Activated T-helper 1 cell treated with anti-CD3 and anti-CD28 coated beads, Interleukin-12 subunit alpha, Interleukin-12 subunit beta, Interleukin-2, Interleukin-4 antibody, amounts not matched to agents 30 ng/mL and 10 ng/mL and 1 ng/mL, durations not matched to agents 14 hours and 24 hours and 36 hours (primary cell): ENCODE results near the gene LRRC74B. TPM values are rescaled to one million over a fixed set of nuclear protein-coding genes. Genes with fewer than 3 reads are reported as not detected.

ENCODE experiments used
- DNase-seq: peaks from one replicate; pipeline ENCODE4 v3.0.0; 2021; ENCODE audit warnings: low spot score
- H3K27ac Mint-ChIP-seq: one replicate; pipeline ENCODE4 v1.8.0; 2021; ENCODE audit warnings: mild to moderate bottlenecking, mixed read lengths
- H3K27me3 Mint-ChIP-seq: one replicate; pipeline ENCODE4 v1.8.0; 2022; ENCODE audit warnings: mild to moderate bottlenecking, moderate library complexity, mixed read lengths; ENCODE audit not compliant: insufficient read depth
- H3K36me3 Mint-ChIP-seq: one replicate; pipeline ENCODE4 v1.8.0; 2021; ENCODE audit warnings: low read depth, mixed read lengths
- H3K4me1 Mint-ChIP-seq: one replicate; pipeline ENCODE4 v1.8.0; 2021; ENCODE audit warnings: low read depth, mixed read lengths
- H3K4me3 Mint-ChIP-seq: one replicate; pipeline ENCODE4 v1.8.0; 2021; ENCODE audit warnings: mild to moderate bottlenecking, moderate library complexity, mixed read lengths
- H3K9me3 Mint-ChIP-seq: one replicate; pipeline ENCODE4 v1.8.0; 2021; ENCODE audit warnings: mixed read lengths
- intact Hi-C: fragments of 100-400 bp; cut with micrococcal nuclease; formaldehyde crosslinking; loops from one replicate; pipeline ENCODE4 v1.15.1; 2024
- total RNA-seq: library from RNA; stranded (reverse); gene quantifications from 2 replicates; pipeline ENCODE4 v1.2.3, GENCODE V29; 2022

The LRRC74B gene, protein sequence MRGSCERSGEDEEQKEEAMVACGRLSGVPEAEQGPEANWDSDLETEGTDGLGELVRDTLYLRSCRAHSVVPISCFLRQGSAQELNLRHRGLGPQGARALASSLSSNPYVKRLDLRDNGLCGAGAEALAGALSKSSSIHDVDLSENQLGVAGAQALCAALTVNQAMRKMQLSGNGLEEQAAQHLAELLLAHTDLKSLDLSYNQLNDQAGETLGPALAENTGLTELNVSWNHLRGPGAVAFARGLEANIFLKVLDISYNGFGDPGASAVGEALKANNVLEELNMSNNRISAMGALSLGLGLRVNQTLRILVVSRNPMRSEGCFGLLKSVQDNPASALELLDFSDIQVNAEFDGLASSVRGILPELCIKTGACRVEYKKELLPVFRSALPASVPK
- not detected in 2 replicates for total RNA-seq

DNA sequence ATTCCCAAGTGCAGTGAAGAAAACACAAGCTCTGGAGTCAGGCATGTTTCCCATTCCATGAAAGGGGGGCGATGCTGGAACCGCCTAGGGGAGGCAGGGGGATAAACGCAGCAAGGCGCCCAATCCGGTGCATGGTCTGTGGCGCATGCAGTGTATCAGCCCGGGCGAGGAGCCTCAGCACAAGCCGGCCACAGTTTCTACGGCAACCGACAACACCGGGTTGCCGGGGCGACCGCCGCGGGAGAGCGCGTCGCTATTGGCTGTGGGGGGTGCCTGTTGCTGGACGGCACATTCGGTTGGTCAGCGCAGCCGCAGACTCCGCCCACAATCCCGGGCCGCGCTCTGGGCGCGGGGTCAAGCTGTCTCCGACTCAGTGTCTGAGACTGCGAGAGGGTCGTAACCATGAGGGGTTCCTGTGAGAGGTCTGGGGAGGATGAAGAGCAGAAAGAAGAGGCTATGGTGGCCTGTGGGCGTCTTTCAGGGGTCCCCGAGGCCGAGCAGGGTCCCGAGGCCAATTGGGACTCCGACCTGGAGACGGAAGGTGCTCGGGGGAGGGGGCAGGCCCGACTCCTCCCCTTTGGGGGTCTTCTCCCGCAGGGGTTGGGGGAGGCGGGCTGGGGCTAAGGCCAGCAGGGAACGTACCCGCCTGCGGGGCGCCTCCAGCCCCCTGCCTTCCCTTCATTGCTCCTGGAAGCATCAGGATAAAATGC, at the start of gene LRRC74B:
Gene LRRC74B (plus strand): TSS at position 362 of the 710 bp plus-strand sequence. CDS start 41 bp downstream, at position 403.
- Mint-ChIP-seq H3K36me3 (no peaks in the 10 kb centered on the region), H3K4me1 (peaks cover 17% of the 10 kb centered on the region), H3K27me3 (peaks cover 22% of the 10 kb centered on the region), H3K4me3 (peak within 1 kb of the TSS; percentile 42), H3K27ac (peak within 1 kb of the TSS; percentile 80), H3K9me3 (no peaks in the 10 kb centered on the region)
- peak; percentile 66 for DNase-seq
- intact Hi-C loops, result loop anchor here (1.0 kb wide), 1 partner anchor 31 kb away; no protein-coding TSS in a partner anchor

DNA sequence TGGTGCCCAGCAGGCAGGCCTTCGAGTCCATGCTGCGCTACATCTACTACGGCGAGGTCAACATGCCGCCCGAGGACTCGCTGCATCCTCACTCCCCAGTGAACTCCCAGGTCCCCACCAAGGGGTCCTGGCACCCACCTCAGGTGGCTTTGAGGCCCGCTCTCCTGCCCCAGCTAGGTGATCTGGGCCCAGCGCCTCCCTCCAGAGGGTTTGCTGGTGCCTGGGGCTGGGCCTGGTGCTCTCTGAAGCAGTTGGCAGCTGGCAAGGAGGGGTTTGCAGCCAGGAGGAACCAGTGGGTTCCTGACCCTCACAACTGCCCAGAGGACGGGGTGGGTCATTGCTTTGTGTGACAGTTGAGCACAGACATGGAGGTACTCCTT, 49.7 kb upstream of the LRRC74B start:
- intact Hi-C loops, result no loop called here
- no peak overlapping the region for H3K27ac Mint-ChIP-seq
- H3K36me3 Mint-ChIP-seq, result peaks cover 10% of the 10 kb centered on the region
- no peaks in the 10 kb centered on the region for H3K27me3 Mint-ChIP-seq
- no peak for DNase-seq
- no peak overlapping the region for H3K4me3 Mint-ChIP-seq
- H3K4me1 Mint-ChIP-seq, result no peaks in the 10 kb centered on the region
- no peaks in the 10 kb centered on the region for H3K9me3 Mint-ChIP-seq

DNA sequence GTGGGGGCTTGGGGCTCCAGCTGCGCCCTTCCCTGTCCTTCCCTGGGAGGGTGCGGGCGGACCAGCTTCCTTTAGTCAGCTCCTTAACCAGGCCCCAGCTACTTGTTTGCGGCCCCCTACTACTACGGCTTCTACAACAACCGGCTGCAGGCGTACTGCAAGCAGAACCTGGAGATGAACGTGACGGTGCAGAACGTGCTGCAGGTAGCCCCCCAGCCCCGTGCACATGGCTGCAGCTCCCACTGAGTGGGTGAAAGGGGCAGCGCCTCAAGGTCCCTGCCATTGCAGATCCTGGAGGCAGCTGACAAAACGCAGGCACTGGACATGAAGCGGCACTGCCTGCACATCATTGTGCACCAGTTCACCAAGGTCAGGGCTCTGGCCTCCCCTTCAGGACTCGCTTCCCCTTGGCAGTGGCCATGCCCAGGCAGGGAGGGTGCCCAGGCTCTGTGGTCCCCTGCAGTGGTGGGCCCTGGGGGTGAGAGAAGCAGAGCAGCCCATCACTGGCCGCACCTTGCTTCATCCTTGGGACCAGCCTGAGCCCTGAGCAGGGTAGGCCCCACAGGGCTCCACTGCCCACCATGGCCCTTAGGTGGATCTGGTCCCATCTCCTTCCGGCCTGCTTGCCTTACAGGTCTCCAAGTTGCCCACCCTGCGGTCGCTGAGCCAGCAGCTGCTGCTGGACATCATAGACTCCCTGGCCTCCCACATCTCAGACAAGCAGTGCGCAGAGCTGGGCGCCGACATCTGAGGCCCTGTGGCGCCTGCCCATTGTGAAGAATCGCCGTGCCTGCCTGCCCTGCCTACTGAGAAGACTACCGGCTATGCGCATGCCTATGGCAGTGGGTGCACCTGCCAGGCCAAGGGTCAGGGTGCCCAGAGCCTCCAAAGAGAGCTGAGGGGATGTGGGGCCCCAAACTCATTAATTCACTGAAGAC, 48.9 kb upstream of the LRRC74B start:
- H3K9me3 Mint-ChIP-seq, result no peaks in the 10 kb centered on the region
- no peaks in the 10 kb centered on the region for H3K27me3 Mint-ChIP-seq
- DNase-seq, result no peak
- peaks cover 12% of the 10 kb centered on the region for H3K36me3 Mint-ChIP-seq
- no peak overlapping the region for H3K27ac Mint-ChIP-seq
- H3K4me1 Mint-ChIP-seq, result no peaks in the 10 kb centered on the region
- no peak overlapping the region for H3K4me3 Mint-ChIP-seq
- intact Hi-C loops, result no loop called here

DNA sequence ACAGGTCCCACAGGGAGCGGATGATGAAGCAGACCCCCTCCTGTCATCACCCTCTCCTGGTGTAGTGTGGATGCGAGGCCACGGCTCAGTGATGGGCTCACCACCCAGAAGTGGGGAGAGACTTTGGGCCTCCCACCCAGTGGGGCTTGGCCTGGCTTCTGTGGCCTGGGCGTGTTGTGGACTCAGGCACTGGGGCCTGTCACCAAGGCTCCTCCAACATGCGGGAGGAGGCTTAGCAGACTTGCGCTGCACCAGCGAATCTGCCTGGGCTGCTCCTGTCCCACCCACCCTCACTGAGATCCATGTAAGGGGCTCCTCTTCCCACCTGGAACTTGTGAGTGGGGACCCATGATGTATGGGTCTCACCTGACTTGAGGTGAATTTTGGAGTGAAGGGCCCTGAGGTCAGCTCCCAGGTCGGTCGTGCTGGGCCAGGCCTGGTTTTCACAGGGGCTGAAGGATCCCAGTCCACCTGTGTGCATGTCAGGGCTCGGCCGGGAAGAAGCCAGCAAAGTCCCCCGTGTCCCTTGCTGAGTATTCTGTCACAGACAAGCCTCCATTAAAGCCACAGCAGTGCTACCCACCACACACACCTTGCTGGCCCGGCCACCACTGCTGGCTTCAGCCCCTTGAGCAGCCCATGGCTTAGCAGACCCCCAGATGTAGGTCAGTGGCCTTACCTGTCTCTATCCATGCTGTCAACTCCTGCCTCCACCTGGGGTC, 48.0 kb upstream of the LRRC74B start:
- no peak overlapping the region for H3K27ac Mint-ChIP-seq
- intact Hi-C loops, result no loop called here

DNA sequence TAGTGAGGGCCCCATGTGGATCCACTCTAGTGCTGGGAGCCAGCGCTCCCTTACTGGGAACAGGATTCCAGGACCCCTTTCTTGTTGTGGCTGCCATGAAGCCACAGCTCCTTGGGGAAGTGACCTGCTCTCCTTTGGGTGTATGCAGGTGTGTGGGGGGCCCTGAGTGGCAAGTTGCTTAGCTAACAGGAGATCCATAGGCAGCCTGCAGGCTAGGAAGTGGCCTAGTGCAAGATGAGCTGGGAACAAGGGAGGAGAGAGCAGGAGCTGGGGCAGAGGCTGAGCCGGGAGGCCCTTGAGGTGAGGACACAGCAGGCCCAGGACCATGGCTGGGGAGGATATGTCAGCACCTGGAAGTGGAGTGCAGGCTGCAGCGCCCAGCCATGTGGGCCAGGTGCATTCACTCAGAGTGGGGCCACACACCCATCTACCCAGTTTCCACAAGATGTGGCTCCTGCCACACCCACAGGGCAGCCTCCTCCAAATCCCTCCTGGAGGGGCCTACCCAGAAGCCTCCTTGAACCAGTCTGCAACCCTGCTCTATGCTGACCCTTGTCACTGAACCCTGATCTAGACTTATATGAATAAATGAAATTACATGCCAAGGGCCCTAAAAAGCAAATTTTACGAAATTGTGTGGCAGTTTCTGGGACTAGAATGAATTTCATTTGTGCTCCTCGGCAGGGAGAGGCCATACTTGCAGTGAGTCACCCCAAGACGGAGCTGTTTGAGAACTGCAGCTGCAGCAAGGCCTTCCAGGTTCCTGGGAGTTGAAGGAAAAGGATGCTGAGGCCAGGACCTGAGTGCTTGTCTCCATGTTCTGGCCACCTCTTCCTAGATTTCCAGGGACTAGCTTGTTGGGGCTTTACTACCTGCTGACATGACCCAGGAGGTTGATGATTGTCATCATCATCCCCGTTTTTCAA, 47.1 kb upstream of the LRRC74B start:
- intact Hi-C loops, result no loop called here
- Mint-ChIP-seq H3K27me3 (no peaks in the 10 kb centered on the region), H3K27ac (no peak overlapping the region), H3K9me3 (no peaks in the 10 kb centered on the region), H3K4me1 (peaks cover 8% of the 10 kb centered on the region), H3K4me3 (no peak overlapping the region), H3K36me3 (peaks cover 10% of the 10 kb centered on the region)
- no peak for DNase-seq

More for the DNA sequence above, 48.0 kb upstream of the LRRC74B start:
- H3K36me3 Mint-ChIP-seq, result peaks cover 10% of the 10 kb centered on the region
- no peak for DNase-seq
- no peaks in the 10 kb centered on the region for H3K9me3 Mint-ChIP-seq
- no peaks in the 10 kb centered on the region for H3K4me1 Mint-ChIP-seq
- no peaks in the 10 kb centered on the region for H3K27me3 Mint-ChIP-seq
- no peak overlapping the region for H3K4me3 Mint-ChIP-seq

DNA sequence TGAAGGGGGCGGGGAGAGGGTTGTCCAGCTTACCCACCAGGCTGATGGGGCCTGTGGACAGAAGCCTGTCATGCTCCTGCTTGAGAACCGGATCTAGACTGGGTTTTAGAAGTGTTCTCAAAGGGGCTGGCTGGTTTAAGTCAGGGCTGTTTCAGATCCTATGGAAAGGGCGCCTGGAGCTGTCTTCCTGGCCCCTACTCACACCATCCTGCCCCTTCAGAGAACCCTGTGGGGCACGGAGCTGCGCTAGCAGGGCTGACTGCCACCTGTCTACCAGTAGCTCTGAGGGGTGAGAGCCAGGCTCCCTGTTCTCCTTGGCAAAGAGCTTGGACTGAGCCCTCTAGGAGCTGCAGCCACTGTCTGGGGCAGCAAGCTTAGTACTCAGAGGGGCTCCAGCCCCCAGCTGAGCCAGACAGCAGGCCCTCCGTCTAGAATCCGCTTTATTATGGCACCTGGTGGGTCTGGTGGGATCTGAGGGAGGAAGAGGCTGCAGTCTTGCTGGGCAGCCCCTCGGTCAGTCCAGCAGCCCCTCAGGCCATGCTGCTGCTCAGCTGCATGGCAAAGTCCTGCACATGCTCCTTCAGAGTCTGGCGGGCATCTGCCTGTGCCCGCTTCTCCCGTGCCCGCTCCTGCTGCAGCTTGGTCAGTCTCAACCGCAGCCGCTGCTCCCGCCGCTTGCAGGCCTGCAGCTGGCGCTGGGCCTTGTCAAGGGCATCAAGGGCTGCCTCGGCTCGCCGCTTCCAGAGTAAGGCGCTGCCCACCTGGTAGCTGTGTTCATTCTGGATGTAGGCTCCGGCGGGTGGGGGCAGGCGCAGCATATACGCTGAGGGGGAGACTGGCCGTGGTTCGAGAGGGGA, 46.2 kb upstream of the LRRC74B start:
- H3K27ac Mint-ChIP-seq, result no peak overlapping the region

DNA sequence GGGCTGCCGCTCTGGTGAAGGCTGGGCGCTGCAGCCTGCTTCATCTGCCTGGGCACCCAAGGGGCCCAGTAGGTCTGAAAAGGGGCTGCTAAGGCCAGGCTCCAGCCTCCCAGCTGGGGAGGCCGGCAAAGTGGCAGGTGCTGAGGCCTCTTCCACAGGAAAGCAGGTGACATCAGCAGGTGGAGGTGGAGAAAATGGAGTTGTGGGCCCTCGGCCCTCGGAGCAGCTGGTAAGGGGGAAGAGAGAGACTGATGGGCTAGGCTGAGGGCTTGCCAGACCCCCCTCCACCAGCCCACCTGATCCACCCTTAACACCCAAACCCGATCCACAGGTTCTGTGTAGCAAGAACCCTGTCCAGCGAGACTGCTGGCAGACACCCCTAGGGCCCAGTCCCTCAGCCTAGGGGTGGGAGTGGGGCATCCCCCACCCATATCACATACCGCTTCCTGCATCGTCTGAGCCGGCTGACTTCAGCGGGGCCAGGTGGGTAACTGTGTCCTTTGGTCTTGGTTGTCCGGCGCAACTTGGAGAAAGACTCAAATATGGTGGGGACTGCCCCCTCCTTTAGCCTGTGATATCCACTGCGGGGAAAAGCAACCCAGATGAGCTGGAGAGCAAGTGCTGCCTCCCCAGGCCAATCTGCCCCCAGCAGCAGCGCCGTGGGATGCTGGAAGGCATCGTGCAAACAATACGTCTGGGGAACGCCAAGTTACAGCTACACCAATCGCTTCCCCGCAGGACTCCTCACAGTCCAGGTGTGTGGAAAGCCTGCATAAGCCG, 45.3 kb upstream of the LRRC74B start:
- H3K36me3 Mint-ChIP-seq, result peaks cover 8% of the 10 kb centered on the region

More for the DNA sequence above, 46.2 kb upstream of the LRRC74B start:
- Mint-ChIP-seq H3K4me1 (peaks cover 8% of the 10 kb centered on the region), H3K27me3 (no peaks in the 10 kb centered on the region), H3K36me3 (peaks cover 10% of the 10 kb centered on the region), H3K4me3 (peak overlapping the region; percentile 89), H3K9me3 (no peaks in the 10 kb centered on the region)
- no peak for DNase-seq
- intact Hi-C loops, result loop anchor here (5.0 to 10.0 kb wide), 5 partner anchors 37 to 885 kb away; partner anchors contain the start of genes DGCR6L, MED15, RANBP1 and SDF2L1

DNA sequence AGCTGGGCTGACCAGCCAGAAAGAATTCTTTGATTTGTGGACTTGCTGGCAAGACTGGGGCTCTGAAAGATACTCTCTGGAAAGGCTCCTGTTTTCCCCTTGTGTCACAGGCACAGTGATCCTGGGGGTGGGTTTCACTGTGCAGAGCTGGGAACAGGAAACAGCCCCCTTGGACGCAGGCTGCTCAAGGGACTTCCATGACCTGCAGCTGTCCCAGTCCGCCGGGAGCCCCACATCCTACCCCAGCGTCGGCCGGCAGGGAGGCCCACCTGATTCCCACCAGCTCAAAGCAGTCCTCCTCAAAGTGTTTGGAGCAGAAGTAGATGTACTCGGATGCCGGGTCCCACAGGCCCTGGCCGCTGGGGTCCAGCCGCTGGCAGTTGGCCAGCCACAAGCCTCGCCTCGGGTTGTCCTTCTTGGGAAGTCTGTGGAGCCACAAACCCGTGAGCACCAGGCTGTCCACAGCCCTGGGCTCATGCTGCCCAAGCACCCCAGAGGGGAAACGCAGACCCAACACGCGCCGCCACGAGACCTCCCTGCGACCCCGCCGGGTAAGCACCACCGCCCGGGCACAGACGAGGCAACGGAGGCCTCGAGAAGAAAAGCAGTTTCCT, 44.7 kb upstream of the LRRC74B start:
- Mint-ChIP-seq H3K36me3 (peaks cover 8% of the 10 kb centered on the region), H3K4me1 (peaks cover 8% of the 10 kb centered on the region), H3K27me3 (no peaks in the 10 kb centered on the region), H3K9me3 (no peaks in the 10 kb centered on the region), H3K27ac (peak overlapping the region; percentile 99), H3K4me3 (peak overlapping the region; percentile 89)
- no peak for DNase-seq
- intact Hi-C loops, result loop anchor here (1.0 to 10.0 kb wide), 7 partner anchors 39 to 886 kb away; partner anchors contain the start of genes DGCR6L, MED15, PI4KA and RANBP1

More for the DNA sequence above, 45.3 kb upstream of the LRRC74B start:
- H3K4me3 Mint-ChIP-seq, result peak overlapping the region; percentile 89
- peaks cover 8% of the 10 kb centered on the region for H3K4me1 Mint-ChIP-seq
- H3K9me3 Mint-ChIP-seq, result no peaks in the 10 kb centered on the region
- H3K27me3 Mint-ChIP-seq, result no peaks in the 10 kb centered on the region
- peak overlapping the region; percentile 52 for H3K27ac Mint-ChIP-seq
- DNase-seq, result no peak
- intact Hi-C loops, result loop anchor here (5.0 to 10.0 kb wide), 5 partner anchors 38 to 886 kb away; partner anchors contain the start of genes DGCR6L, MED15, RANBP1 and SDF2L1

DNA sequence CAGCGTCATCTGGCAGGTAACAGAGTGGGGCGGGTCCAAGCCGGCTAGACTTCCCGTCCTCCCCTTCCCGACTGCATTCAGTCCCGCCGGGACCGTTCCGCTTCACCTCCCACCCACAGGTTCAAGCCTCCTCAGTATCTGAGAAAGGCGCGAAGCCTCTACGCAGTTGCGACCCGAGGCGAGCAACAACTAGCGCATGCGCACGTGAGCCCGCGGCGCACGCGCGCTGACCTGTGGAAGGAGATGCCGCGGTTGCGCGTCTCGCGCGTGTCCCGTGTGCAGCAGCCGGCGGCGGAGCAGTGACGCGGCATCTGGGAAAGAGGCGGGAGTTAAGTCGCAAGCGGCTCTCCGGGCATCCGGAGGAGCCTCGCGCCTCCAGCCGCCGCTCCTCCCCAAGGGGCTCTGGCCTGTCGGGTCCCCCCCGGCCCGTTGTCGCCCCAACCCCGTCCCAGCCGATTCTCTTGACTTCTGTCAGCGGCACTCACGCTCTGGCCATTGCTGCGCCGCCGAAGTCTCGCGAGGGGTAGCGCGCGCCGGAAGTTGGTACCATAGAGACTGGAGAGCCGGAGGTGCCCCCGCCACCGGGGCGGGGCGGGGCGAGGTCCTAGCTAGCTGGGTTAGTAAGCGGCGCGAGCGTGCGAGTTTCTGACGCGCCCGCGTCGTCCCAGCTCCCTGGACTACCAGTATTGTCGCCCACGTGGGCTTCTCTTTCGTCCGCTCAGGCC, 44.0 kb upstream of the LRRC74B start, which contains the start of gene THAP7:
Gene THAP7 (minus strand): TSS at position 518 of the 725 bp plus-strand sequence. CDS start 207 bp downstream, at position 311.
- Mint-ChIP-seq H3K4me3 (peak within 1 kb of the TSS; percentile 89), H3K36me3 (peaks cover 8% of the 10 kb centered on the region), H3K27me3 (no peaks in the 10 kb centered on the region), H3K27ac (peak within 1 kb of the TSS; percentile 99), H3K4me1 (peaks cover 8% of the 10 kb centered on the region), H3K9me3 (no peaks in the 10 kb centered on the region)
- intact Hi-C loops, result loop anchor here (1.0 to 10.0 kb wide), 9 partner anchors 13 to 887 kb away; partner anchors contain the start of genes DGCR6L, LZTR1, MED15 and PI4KA
- peak; percentile 92 for DNase-seq
